Body of pancreas (tissue), 4 donors: ENCODE data around the gene LRFN3. TPM values are rescaled to one million over a fixed set of nuclear protein-coding genes. Genes with fewer than 3 reads are reported as not detected.
"Not testable (repeated sequence)": the region's sequence is repeated elsewhere in the genome, so short reads cannot be mapped to it uniquely, and the experiment has no call there.

Experiments
- ATAC-seq: fragments of 150-250 bp; one replicate; pipeline ENCODE4 v1.9.1; 2016
- DNase-seq, 4 donors: peaks; one replicate each; pipeline ENCODE4 v3.0.0-alpha.2; 2019
- H3K27ac ChIP-seq, 4 donors: fragments of 200-600 bp; sonication (generic); 1 replicate in 3 of 4; 2 replicates in 1 of 4; pipeline versions ENCODE4 v1.5.1 to v1.6.1; 2016 to 2019; ENCODE audit warnings: mild to moderate bottlenecking in 1 of 4, mixed read lengths in 1 of 4, moderate library complexity in 1 of 4
- H3K27me3 ChIP-seq, 2 donors: fragments of 200-600 bp; sonication (generic); one replicate each; pipeline ENCODE4 v1.6.0; 2016; ENCODE audit warnings: mild to moderate bottlenecking in 1 of 2
- H3K36me3 ChIP-seq, 2 donors: fragments of 200-600 bp; sonication (generic); replicated peaks in 1 of 2; 2 replicates each; pipeline ENCODE4 v1.5.1; 2016; ENCODE audit warnings: low read depth in 2 of 2; ENCODE audit not compliant: insufficient read depth in 1 of 2
- H3K4me1 ChIP-seq: fragments of 200-600 bp; sonication (generic); one replicate; pipeline ENCODE4 v1.6.0; 2016
- H3K4me3 ChIP-seq, 2 donors: fragments of 200-600 bp; sonication (generic); 1 replicate in 1 of 2; 2 replicates in 1 of 2; pipeline ENCODE4 v1.5.1; 2016 to 2019
- H3K9me3 ChIP-seq, 3 donors: fragments of 200-600 bp; sonication (generic); 1 replicate in 2 of 3; 2 replicates in 1 of 3; pipeline ENCODE4 v1.5.1; 2016
- POLR2A ChIP-seq, 3 donors: fragments of 450-650 bp; IDR thresholded peaks; one replicate each; pipeline ENCODE4 v1.6.1; 2016; ENCODE audit warnings: antibody characterized with exemption in 3 of 3, mild to moderate bottlenecking in 2 of 3
- WGBS, 2 donors: methylation state at CpG; one replicate each; pipeline ENCODE4 v1.1.5; 2017; 5-methylcytosine and 5-hydroxymethylcytosine counted together
- intact Hi-C: fragments of 100-400 bp; cut with DNase I; formaldehyde crosslinking; loops from one replicate; pipeline ENCODE4 v1.15.1; 2023
- total RNA-seq, 2 donors: library from RNA; depleted of rRNA; stranded (reverse); fragments of >200 nt; gene quantifications; one replicate each; pipeline ENCODE4 v1.1.0, GENCODE V29; 2016
- TF ChIP-seq, protein P1 (sequence below), 7 experiments: fragments of 450-650 bp in 4 of 7; fragments of 200-600 bp in 3 of 7; sonication (generic) in 3 of 7; IDR thresholded peaks; one replicate each; pipeline ENCODE4 v1.5.1; 2016 to 2019; ENCODE audit warnings: antibody characterized with exemption in 7 of 7

LRFN3 gene
- total RNA-seq, 2 donors from 2014 or later = 13.2 to 14.5 TPM

DNA sequence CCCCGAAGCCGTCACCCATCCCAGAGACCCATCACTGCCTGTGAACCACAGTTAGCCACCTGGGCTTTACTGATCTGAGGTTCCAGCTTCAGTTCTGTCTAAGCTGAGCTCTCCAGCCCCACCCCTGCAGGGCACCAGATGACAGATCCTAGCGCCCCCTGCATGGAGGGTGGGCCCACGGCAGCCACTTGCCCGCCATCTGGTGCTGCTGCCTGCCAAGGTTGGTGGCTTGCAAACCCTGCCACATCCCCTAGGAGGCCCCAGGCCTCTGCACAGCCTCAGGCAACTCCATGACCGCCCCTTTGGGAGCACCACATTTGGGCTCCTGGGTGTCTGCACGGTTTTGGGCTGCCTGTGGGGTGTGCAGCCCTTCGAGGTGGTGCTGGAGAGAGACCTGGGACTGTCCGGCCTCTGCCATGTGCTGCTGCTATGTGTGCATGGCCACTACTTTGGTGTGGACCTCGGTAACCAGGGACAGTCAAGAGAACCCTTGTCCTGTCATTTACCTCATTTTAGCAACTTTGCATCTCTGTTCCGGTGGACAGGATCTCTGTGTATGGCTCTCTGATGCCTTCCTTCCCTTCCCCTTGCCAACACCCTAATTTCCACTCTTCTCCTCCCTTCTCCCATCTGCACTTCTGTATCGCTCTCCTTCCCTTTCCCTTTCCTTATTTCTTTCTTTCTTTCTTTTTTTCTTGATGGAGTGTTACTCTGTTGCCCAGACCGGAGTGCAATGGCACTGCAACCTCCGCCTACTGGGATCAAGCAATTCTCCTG lies 41.5 kb downstream of the LRFN3 start:
- Histone ChIP-seq H3K4me3 (no peak overlapping the region), H3K4me1 (no peaks in the 10 kb centered on the region), H3K27me3 (no peaks in the 10 kb centered on the region), H3K9me3 (no peaks in the 10 kb centered on the region), H3K36me3 (no peaks in the 10 kb centered on the region), H3K27ac (no peak overlapping the region)
- 47 to 56% methylated on average over 13 to 14 of the region's 14 CpGs for WGBS, 2 donors
- TF ChIP-seq, protein P1, sequence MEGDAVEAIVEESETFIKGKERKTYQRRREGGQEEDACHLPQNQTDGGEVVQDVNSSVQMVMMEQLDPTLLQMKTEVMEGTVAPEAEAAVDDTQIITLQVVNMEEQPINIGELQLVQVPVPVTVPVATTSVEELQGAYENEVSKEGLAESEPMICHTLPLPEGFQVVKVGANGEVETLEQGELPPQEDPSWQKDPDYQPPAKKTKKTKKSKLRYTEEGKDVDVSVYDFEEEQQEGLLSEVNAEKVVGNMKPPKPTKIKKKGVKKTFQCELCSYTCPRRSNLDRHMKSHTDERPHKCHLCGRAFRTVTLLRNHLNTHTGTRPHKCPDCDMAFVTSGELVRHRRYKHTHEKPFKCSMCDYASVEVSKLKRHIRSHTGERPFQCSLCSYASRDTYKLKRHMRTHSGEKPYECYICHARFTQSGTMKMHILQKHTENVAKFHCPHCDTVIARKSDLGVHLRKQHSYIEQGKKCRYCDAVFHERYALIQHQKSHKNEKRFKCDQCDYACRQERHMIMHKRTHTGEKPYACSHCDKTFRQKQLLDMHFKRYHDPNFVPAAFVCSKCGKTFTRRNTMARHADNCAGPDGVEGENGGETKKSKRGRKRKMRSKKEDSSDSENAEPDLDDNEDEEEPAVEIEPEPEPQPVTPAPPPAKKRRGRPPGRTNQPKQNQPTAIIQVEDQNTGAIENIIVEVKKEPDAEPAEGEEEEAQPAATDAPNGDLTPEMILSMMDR (IDR thresholded peaks at IDR 0.05) = no peak
- no peak for TF ChIP-seq POLR2A (IDR thresholded peaks at IDR 0.05)
- DNase-seq = no peak
- no peak for ATAC-seq
- intact Hi-C loops = no loop called here

DNA sequence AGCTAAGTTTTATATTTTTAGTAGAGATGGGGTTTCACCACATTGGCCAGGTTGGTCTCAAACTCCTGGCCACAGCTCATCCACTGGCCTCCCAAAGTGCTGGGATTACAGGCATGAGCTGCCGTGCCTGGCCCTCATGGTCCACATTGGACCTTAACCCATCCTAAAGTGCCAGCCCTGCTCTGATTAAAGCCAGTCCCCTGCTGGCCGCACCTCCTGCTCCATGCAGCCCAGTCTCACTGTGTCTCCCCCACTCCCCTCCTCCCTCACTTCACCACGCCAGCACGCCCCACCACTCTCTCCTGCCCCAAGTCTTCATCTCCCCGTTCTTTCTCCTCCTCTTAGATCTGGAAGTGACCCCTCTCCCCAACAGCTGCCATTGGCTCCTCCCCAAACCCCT lies 42.1 kb downstream of the LRFN3 start:
- Histone ChIP-seq H3K4me3 (no peak overlapping the region), H3K9me3 (no peaks in the 10 kb centered on the region), H3K27me3 (no peaks in the 10 kb centered on the region), H3K27ac (no peak overlapping the region), H3K36me3 (no peaks in the 10 kb centered on the region), H3K4me1 (no peaks in the 10 kb centered on the region)
- DNase-seq (no peak), ATAC-seq (no peak)
- intact Hi-C loops = no loop called here
- TF ChIP-seq, protein P1 (IDR thresholded peaks at IDR 0.05) = no peak
- TF ChIP-seq POLR2A (IDR thresholded peaks at IDR 0.05) = no peak
- 27 to 35% methylated on average over 4 to 5 of the region's 5 CpGs for WGBS, 2 donors

DNA sequence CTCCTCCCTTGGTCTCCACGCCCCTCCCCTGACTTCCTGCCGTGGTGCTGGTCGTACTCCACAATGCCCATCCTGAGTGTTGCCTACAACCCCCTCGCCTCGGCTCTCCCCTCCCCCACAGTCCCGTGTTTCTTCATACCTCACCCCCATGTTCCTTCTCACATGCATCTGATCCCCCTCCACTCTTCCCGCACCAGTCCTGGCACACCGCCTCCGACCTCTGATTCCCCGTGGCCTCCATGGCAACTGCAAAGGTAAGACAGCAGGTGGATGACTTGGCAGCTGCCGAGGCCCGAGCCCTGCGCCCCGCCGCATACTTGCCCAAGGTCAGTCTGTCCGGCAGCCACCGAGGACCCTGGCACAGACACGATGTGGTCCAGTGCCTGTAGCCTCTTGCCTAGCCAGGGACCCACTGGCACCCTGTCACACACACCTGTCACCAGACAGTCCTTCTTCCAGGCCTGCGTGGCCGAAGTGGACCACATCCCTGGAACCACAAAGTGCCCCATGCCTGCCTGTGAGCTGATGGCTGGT lies 42.7 kb downstream of the LRFN3 start:
- intact Hi-C loops = no loop called here

DNA sequence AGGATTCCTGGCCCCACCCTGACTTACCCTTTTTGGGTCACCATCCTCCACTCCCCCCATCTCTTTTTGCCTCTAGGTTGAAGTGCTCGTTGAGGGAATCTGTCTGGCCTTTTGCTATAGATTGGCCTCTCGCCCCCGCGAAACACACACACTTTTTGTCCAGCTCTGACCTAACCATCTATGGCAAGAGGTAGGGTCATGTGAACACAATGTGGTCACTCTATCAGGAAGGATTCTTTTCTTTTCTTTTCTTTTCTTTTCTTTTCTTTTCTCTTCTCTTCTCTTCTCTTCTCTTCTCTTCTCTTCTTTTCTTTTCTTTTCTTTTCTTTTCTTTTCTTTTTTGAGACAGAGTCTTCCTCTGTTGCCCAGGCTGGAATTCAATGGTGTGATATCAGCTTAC lies 44.8 kb downstream of the LRFN3 start:
- intact Hi-C loops, H3K4me3 ChIP-seq, DNase-seq, H3K4me1 ChIP-seq, H3K27ac ChIP-seq, H3K27me3 ChIP-seq, H3K9me3 ChIP-seq, ATAC-seq, H3K36me3 ChIP-seq: not testable (repeated sequence)
- WGBS, 2 donors = 78 to 79% methylated on average over 4 of the region's 4 CpGs

More for the DNA sequence above, 42.7 kb downstream of the LRFN3 start:
- TF ChIP-seq, protein P1 (IDR thresholded peaks at IDR 0.05) = no peak
- TF ChIP-seq POLR2A (IDR thresholded peaks at IDR 0.05) = no peak
- no peak for DNase-seq
- ATAC-seq = no peak
- Histone ChIP-seq H3K27ac (no peak overlapping the region), H3K27me3 (no peaks in the 10 kb centered on the region), H3K4me3 (no peak overlapping the region), H3K9me3 (no peaks in the 10 kb centered on the region), H3K4me1 (no peaks in the 10 kb centered on the region), H3K36me3 (no peaks in the 10 kb centered on the region)
- 27 to 39% methylated on average over 12 to 20 of the region's 20 CpGs for WGBS, 2 donors

DNA sequence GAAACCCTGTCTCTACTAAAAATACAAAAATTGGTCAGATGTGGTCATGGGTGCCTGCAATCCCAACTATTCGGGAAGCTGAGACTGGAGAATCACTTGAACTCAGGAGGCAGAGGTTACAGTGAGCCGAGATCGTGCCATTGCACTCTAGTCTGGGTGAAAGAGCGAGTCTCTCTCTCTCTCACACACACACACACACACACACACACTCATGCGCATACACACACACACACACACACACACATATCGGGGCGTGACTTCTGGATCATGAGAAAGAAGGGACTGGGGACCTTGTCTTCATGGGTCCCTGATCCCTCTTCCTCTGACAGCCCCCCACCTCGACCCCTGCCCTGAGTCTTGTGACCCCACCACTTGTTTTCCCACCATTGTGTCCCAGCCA lies 47.0 kb downstream of the LRFN3 start:
- no peak overlapping the region for H3K4me3 ChIP-seq
- WGBS, 2 donors = 56 to 71% methylated on average over 8 of the region's 8 CpGs
- no peak for ATAC-seq
- no peak overlapping the region for H3K27ac ChIP-seq
- TF ChIP-seq, protein P1 (IDR thresholded peaks at IDR 0.05) = no peak
- no peak for TF ChIP-seq POLR2A (IDR thresholded peaks at IDR 0.05)
- no peaks in the 10 kb centered on the region for H3K36me3 ChIP-seq
- intact Hi-C loops = no loop called here
- H3K4me1 ChIP-seq = peaks cover 9% of the 10 kb centered on the region
- no peak for DNase-seq
- H3K27me3 ChIP-seq = peaks cover 0 to 16% of the 10 kb centered on the region in 2 donors
- no peaks in the 10 kb centered on the region for H3K9me3 ChIP-seq
